DMS53 treated with DMSO at 0.1 percent for 48 hours (cell line): Measurements from ENCODE around the gene ZMYND19.
A peak's percentile ranks its signal among the peaks of the same experiment; 100 is the strongest.
"Not testable (repeated sequence)": the region's sequence is repeated elsewhere in the genome, so short reads cannot be mapped to it uniquely, and the experiment has no call there.

ENCODE experiments used
- DNase-seq: peaks from one replicate; lab custom pipeline; 2025; ENCODE audit not compliant: unreplicated experiment; lab: John Stamatoyannopoulos, UW

Gene ZMYND19

DNA sequence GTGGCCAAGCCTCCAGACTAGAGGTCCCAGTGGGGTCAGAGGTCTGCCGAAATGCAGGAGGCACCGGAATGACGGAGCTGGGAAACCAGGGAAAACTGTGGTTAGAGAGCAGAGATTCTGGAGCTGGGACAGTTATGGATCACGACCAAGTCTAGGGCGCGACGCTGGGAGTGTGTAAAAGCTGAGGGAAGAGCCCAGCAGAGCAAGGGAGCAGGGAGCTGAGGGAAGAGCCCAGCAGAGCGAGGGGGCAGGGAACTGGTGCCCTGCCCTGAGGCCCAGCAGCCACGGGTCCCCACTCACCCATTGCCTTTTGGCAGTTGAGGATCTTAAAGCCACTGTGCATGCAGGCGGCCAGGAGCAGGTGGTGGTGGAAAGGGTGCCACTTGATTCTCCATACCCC, 26.2 kb downstream of the ZMYND19 start:
- no peak for DNase-seq

DNA sequence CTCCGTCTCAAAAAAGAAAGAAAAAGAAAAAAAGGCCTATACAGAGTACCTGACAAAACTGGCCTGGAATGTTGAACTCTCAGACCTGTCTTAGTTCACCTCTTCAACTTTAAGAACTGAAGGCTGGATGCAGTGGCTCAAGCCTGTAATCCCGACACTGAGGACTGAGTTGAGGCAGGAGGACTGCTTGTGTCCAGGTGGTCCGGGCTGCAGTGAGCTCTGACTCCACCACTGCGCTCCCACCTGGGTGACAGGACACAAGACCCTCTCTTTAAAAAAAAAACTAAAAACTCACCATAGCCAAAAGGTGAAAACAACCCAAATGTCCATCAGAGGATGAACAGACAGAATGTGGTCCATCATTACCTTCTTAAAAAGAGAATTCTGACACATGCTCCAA, 32.2 kb downstream of the ZMYND19 start:
- DNase-seq = no peak

DNA sequence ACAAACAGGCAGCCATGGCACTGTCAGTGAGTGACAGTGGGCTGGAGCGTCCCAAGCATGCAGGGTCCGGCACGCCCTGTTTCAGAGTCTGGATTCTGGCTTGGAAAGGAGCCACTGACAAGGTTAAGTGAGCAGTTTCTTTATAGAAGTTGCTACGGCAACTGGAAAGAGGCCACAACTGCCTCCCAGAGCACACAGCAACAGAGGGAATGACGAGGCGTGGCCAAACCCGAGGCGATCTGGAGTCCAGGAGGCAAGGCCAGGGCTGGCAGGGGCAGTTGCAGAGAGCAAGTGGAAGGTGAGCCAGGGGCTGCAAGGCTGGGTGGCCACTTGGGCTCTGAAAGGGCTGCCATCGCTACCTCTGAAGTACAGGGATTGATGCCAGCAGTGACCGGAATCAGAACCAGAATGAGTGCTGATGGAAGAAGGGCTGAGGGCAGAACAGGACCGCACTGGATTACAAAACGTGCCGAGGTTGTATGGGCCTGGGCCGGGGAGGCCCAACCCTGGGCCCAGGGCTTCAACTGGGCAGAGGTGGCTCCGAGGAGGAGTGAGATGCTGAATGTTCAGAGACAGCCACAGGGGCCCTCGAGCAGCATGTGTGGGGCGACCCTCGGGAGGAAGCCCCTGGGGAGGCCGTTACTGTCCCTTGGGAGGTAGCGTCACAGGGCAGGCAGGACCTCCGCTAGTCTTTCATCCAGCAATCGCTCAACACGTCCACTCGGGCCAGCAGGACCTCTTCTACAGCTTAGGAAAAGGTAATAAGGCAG, 34.1 kb downstream of the ZMYND19 start:
- DNase-seq = no peak

DNA sequence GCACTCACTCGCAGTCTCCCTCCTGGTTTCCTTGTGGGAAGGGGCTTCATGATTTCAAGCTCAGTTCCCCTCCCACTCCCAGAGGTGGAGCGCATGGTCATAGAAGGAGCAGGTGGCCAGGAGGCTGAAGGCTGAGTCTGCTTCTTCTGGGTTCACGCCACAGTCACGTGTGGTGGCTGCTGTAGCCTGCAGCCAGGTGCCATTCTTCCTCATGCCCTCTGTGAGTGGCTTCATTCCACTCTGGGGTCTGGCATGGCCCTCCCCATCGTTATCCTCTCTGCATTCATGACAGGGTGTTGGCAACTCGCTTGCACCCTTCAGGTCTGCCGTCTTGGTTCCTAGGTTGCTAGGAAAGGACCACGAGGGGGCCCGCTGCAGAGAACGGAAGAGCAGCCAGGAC, 35.1 kb downstream of the ZMYND19 start:
- no peak for DNase-seq

DNA sequence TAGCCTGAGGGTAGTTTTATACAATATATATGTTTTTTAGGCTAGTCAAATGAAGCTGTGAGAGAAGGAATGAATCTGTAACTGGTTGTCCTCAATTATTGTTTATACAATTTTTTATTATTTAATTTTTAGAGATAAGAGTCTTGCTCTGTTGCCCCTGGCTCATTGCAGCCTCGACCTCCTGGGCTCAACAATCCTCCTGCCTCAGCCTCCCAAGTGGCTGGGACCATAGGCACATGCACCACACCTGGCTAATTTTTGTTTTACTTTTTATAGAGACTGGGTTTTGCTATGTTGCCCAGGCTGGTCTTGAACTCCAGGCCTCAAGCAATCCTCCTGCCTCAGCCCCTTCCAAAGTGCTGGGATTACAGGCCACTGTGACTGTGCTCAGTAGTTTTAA, 36.0 kb downstream of the ZMYND19 start:
- no peak for DNase-seq

DNA sequence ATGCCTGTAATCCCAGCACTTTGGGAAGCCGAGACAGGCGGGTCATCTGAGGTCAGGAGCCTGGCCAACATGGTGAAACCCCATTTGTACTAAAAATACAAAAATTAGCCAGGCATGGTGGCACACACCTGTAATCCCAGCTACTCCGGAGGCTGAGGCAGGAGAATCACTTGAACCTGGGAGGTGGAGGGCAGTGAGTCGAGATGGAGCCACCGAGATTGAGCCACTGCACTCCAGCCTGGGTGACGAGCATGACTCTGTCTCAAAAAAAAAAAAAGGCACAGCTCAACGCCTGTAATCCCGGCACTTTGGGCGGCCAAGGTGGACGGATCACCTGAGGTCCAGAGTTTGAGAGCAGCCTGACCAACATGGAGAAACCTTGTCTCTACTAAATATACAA, 36.7 kb downstream of the ZMYND19 start:
- DNase-seq = not testable (repeated sequence)

DNA sequence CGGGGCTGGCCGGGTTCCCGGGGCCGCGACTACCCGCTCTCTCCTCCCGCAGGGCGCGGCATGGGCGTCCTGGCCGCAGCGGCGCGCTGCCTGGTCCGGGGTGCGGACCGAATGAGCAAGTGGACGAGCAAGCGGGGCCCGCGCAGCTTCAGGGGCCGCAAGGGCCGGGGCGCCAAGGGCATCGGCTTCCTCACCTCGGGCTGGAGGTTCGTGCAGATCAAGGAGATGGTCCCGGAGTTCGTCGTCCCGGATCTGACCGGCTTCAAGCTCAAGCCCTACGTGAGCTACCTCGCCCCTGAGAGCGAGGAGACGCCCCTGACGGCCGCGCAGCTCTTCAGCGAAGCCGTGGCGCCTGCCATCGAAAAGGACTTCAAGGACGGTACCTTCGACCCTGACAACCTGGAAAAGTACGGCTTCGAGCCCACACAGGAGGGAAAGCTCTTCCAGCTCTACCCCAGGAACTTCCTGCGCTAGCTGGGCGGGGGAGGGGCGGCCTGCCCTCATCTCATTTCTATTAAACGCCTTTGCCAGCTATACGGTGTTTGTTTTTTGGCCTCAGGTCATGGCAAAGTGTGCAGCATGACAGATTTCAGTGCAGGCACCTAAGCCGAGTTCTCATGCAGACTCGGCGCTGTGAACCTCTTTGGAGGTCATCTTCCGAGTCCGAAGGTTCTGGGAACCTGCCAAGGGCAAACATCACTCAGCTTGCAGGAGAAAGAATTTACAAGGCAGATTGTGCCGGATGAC, 38.1 kb downstream of the ZMYND19 start:
- DNase-seq = peak; percentile 34

DNA sequence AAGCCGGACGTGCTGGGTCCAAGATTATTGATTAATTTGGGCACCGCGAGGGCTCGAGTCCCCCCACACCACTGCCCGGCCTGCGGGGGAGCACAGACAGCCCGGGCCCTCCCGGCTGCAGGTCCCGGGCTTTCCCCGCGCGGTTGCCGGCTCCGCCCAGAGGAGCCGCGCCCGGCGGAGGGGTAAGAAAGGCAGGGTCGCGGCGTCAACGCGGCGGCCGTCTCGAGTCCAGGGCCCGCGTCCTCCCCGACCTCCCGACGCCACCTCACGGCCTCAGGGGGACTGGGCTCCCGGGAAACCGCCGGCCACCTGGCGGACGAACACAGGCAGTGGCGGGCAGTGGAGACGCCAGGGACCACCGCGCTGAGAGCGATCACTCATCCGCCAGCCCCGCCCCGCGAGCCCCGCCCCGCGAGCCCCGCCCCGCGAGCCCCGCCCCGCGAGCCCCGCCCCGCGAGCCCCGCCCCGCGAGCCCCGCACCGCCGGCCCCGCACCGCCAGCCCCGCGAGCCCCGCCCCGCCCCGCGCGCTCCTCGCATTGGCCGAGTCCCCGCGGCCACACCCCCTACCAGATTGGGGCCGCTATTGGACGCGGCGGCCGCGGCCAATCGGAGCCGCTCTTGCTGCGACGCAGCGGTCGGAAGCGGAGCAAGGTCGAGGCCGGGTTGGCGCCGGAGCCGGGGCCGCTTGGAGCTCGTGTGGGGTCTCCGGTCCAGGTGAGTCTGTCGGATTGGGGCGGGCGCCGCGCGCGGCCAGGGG, 38.9 kb downstream of the ZMYND19 start, which contains the start of gene MRPL41:
MRPL41 (plus strand) TSS at position 616 of the 758 bp plus-strand sequence. CDS start 203 bp downstream, outside the sequence.
- peak; percentile 75 for DNase-seq

DNA sequence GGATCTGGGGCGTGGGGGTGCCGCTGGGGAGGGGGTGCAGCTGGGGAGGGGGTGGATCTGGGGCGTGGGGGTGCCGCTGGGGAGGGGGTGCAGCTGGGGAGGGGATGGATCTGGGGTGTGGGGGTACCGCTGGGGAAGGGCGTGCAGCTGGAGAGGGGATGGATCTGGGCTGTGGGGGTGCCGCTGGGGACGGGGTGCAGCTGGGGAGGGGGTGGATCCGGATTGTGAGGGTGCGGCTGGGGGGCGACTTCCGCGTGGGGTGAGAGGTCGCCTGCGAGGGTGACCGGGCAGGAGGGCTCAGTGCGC, 39.4 kb downstream of the ZMYND19 start:
- not testable (repeated sequence) for DNase-seq

DNA sequence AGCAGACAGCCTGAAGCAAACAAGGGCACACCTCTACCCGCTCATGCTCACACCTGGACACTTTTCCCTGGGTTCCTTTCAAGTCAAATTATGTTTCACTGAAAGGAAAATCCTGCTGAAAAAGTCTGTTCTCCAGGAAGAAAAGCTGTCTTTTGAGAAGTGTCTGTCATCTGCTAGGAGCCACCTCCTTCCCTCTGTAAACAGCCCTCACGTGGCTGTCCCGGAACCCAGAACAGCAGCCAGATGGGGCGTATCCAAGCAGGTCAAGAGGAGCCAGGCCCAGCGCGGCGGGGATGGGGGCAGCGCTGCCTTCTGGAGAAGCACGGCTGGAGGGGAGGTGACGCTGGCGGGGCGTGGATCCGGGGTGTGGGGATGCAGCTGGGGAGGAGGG, 40.1 kb downstream of the ZMYND19 start, which contains the start of gene PNPLA7:
PNPLA7 (minus strand) TSS at position 172 of the 391 bp plus-strand sequence. CDS start 205 bp downstream, outside the sequence.
- peak; percentile 92 for DNase-seq

DNA sequence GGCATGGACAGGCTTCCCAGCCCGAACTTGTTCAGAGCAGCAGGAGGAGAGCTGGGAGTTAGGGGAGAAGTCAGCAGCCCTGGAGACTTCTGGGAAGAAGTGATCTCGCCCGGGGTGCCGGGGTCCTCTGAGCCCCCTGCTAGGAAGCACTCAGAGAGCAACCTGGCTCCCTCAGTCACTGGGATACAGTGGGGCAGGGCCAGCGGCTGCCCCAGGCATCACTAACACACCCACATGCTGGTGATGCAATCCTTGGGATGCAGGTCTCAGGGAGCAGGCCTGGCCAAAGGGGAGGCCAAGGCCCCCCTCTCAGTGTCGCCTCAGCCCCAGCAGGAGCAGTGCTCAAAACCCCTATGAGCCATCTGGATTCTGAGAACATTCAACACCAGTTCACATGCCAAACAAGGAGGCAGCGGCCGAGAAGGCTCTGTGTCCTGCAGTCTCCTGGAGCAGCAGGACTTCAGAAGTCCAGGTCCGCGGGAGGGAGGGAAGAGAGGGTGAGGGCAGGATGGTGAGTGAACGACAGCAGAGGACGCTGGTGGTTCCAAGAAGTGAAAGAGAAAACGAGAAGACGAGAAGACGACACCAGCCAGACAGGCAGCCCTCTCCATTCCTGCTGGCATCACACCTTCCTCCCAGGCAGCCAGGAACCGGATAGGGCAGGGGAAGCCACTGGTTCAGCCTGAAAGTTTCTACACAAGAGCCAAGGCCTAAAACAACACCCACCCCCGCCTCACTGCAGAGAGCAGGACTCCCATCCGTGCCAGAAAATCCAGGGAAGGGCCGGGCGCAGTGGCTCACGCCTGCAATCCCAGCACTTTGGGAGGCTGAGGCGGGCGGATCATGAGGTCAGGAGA, 42.4 kb downstream of the ZMYND19 start:
- DNase-seq = no peak

DNA sequence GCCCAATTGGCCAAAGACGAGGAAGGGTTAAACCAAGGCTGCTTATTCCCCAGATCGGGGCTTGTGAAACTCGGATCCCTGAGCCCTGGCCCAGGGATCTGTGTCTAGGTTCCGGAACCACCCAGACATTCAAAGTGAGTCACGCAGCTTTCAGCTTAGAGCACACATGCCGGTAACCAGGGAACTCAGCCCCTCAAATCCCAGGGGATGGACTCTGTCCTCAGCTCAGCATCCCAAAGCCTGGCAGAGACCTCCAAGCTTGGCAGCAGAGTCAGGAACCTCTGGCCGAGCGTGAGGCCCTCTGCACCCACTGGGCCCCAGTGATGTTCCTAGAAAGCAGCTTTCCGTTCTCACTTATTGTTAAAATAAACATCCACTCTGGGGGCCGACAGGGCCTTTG, 45.2 kb downstream of the ZMYND19 start:
- no peak for DNase-seq

DNA sequence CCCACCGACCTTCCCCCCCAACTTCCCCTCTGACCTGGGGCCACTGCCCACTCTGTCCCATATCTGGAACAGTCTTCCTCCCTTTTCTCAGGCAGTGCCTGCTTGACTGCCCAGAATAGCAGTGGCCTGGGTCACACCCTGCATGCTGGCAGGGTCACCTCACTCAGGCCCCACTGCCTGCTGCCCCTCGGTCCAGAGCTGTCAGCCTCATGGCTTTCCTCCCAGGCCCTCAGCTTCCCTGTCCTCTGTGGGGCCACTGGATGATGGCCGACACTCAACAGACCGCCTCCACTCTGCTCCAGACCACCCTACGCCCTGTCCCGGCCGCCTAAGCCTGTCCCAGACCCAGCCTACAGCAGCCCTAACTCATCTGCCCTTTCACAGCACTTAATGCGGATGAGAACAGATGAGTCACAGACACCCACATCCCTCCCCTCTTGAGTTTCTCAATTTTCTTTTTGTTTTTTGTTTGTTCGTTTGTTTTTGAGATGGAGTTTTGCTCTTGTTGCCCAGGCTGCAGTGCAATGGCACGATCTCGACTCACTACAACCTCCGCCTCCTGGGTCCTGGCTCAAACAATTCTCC, 46.0 kb downstream of the ZMYND19 start:
- no peak for DNase-seq

DNA sequence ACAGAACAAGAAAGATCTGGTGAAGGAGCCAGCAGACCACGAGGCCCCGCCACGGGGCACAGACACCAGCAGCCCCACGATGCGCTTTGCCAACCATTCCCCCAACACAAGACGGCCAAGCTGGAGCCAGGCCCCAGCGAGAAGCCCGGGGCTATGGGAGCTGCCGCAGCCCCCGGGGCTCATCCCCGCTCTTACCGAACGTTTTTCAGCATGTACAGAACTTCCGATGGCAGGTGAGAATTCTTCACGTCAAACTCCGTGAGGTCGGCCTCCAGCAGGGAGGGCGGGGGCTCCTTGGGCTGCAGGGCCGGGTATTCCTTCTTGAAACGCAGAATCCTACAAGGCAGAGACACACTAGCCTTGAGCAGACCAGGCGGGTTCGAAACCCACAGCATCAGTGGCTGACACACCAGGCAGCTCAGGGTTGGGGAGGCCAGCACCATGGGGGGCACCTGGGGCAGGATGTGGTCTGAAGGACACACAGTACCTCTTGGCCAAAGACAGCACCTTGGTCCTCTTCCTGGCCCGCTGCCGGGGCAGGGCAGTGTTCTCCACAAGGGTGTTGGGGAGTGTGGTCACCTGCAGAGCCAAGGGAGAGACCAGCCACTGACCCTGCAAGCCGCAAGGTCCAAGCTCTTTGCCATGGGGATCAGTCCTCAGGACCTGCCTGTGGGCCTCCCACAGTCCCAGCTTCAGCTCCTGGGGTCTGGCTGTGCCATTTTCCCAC, 46.9 kb downstream of the ZMYND19 start:
- DNase-seq = no peak

DNA sequence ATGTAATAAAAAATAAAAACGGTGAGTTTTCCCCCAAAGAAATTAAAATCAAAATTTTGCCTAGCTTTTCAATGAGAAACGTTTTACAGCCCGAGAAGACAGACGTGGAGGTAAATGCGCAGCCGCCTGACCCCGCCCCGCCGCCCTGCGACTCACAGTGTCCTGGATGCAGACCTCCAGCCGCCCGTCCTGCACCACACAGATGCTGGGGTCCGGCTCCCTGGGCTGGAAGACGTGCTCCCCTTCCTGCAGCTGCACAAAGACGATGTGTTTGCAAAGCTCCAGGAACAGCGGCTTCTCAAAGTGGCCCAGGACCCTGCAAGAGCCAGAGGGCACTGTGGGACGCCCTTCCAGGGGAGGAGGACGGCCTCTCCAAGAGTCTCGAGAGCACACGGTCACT, 47.8 kb downstream of the ZMYND19 start:
- DNase-seq = no peak

DNA sequence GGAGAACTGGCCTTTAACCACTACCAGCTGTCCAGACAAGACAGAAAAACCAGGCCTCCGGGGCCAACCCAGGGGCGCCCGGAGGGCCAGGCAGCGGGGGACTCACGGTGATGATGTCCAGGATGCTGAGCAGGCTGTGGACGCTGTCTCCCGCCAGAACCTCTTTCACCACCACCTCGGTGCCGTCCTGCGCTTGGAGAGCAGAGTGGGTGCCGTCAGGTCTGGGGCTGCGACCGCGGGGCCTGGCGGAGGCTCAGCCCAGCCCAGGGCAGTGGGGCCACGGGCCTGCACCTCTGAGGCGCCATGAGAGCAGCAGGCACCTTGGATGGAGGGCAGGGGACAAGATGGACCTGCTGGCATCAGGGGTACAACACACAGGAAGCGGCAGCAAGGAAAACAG, 49.8 kb downstream of the ZMYND19 start:
- DNase-seq = no peak

DNA sequence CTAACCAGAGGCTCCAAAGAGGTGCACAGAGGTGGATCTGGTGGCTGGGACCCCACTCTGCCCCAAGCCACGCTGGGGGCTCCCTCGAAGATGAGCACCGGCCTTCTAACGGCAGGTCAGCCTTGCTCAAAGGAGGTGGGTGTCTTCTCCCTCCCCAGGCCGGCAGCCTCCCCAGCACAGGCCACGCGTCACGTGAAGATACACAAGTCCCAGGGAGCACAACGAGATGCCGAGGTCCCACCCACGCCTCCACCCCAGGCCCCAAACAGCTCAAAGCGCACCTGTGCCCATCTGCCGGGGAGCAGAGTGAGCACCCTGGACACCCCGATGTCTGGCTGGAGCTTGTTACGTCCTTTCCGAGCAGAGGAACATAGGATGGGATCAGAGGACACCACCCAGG, 52.3 kb downstream of the ZMYND19 start:
- DNase-seq = no peak

DNA sequence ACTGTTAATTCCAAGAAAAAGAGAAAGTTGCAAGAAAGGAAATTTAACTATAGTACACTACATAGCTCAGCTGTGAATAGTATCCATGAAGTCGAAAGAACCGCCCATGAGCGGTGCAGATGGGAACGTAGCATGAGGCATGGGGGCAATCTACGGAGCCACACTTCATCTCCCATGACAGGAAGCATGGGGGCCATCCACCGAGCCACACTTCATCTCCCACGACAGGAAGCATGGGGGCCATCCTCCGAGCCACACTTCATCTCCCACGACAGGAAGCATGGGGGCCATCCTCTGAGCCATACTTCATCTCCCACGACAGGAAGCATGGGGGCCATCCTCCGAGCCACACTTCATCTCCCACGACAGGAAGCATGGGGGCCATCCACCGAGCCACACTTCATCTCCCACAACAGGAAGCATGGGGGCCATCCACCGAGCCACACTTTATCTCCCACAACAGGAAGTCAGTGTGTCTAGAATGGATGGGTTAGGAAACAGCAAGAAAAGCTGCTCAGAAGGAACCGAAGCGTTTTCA, 53.6 kb downstream of the ZMYND19 start:
- not testable (repeated sequence) for DNase-seq

DNA sequence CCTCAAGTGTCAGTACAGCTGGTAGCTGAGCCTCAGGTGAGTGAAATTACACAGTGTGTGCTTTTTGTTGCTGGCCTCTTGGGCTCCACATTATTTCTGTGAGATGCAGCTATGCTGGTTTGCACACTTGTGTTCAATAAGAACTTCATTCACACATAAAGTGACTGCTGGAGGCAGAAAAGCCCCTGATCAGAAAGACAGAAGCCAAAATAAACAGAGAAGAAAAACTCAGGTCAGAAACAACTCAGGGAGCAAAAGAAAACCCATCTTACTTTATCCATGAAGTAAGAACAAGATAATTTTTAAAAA, 55.2 kb downstream of the ZMYND19 start:
- no peak for DNase-seq
